Gastroesophageal sphincter (tissue), 4 donors: ENCODE measurements around the gene RAI1. TPM values are rescaled to one million over a fixed set of nuclear protein-coding genes. Genes with fewer than 3 reads are reported as not detected.
A peak's percentile ranks its signal among the peaks of the same experiment; 100 is the strongest.

ENCODE experiments used
- ATAC-seq: fragments of 150-250 bp; one replicate; pipeline ENCODE4 v1.9.1; 2016; ENCODE audit warnings: mild to moderate bottlenecking, moderate library complexity
- H3K27ac ChIP-seq, 4 donors: fragments of 200-600 bp; sonication (generic) in 3 of 4; 1 replicate in 3 of 4; 2 replicates in 1 of 4; pipeline ENCODE4 v1.5.1; 2016 to 2019
- H3K27me3 ChIP-seq: fragments of 200-600 bp; sonication (generic); one replicate; pipeline ENCODE4 v1.5.1; 2019
- H3K36me3 ChIP-seq, 2 donors: fragments of 200-600 bp; sonication (generic); one replicate each; pipeline ENCODE4 v1.5.1; 2019; ENCODE audit warnings: control low read depth in 1 of 2
- H3K4me1 ChIP-seq, 3 donors: fragments of 200-600 bp; sonication (generic); 1 replicate in 2 of 3; 2 replicates in 1 of 3; pipeline ENCODE4 v1.5.1; 2016 to 2019; ENCODE audit warnings: control low read depth in 2 of 3
- H3K4me3 ChIP-seq, 2 donors: fragments of 200-600 bp; sonication (generic); one replicate each; pipeline ENCODE4 v1.5.1; 2019; ENCODE audit warnings: mild to moderate bottlenecking in 1 of 2, moderate library complexity in 1 of 2
- H3K9me3 ChIP-seq, 3 donors: fragments of 200-600 bp; sonication (generic); one replicate each; pipeline ENCODE4 v1.5.1; 2017 to 2019; ENCODE audit warnings: control low read depth in 2 of 3
- EP300 ChIP-seq: sonication (generic); formaldehyde crosslinking; IDR thresholded peaks from one replicate; pipeline ENCODE4 v1.6.1; 2017; ENCODE audit warnings: antibody characterized with exemption, mild to moderate bottlenecking
- POLR2A ChIP-seq, 2 donors: fragments of 450-650 bp; IDR thresholded peaks; one replicate each; pipeline ENCODE4 v1.6.1; 2017; ENCODE audit warnings: antibody characterized with exemption in 2 of 2, mild to moderate bottlenecking in 2 of 2, moderate library complexity in 1 of 2
- POLR2AphosphoS5 ChIP-seq: sonication (generic); formaldehyde crosslinking; IDR thresholded peaks from one replicate; pipeline ENCODE4 v1.6.1; 2017; ENCODE audit warnings: antibody characterized with exemption
- WGBS, 2 donors: methylation state at CpG; one replicate each; pipeline ENCODE4 v1.1.5; 2018; ENCODE audit warnings: low coverage in 1 of 2; 5-methylcytosine and 5-hydroxymethylcytosine counted together
- total RNA-seq, 4 donors: library from RNA; depleted of rRNA; stranded (reverse); fragments of >200 nt; gene quantifications; one replicate each; pipeline ENCODE4 v1.1.0, GENCODE V29; 2016
- TF ChIP-seq, protein P1 (sequence below), 4 experiments: fragments of 200-600 bp in 2 of 4; fragments of 450-650 bp in 2 of 4; sonication (generic) in 1 of 4; IDR thresholded peaks; one replicate each; pipeline ENCODE4 v1.5.1; 2017 to 2019; ENCODE audit warnings: antibody characterized with exemption in 4 of 4, mild to moderate bottlenecking in 2 of 4, moderate library complexity in 2 of 4

The RAI1 gene
- total RNA-seq, 4 donors from 2014 or later: 15.9 to 39.7 (median 28.3) TPM

- Histone ChIP-seq H3K36me3 (no peaks in the 10 kb centered on the region), H3K27me3 (no peaks in the 10 kb centered on the region), H3K4me3 (no peak overlapping the region), H3K9me3 (no peaks in the 10 kb centered on the region), H3K4me1 (peaks cover 0 to 78% (median 38%) of the 10 kb centered on the region in 3 donors), H3K27ac (peak overlapping the region in 3 of 4 donors; percentile 75 to 84 (median 80))
- WGBS, 2 donors: 42 to 63% methylated on average over 2 to 5 of the region's 6 CpGs
- no peak for ATAC-seq
- no peak for TF ChIP-seq POLR2A (IDR thresholded peaks at IDR 0.05)
- TF ChIP-seq POLR2AphosphoS5: no peak
- TF ChIP-seq EP300: no peak
- TF ChIP-seq, protein P1, sequence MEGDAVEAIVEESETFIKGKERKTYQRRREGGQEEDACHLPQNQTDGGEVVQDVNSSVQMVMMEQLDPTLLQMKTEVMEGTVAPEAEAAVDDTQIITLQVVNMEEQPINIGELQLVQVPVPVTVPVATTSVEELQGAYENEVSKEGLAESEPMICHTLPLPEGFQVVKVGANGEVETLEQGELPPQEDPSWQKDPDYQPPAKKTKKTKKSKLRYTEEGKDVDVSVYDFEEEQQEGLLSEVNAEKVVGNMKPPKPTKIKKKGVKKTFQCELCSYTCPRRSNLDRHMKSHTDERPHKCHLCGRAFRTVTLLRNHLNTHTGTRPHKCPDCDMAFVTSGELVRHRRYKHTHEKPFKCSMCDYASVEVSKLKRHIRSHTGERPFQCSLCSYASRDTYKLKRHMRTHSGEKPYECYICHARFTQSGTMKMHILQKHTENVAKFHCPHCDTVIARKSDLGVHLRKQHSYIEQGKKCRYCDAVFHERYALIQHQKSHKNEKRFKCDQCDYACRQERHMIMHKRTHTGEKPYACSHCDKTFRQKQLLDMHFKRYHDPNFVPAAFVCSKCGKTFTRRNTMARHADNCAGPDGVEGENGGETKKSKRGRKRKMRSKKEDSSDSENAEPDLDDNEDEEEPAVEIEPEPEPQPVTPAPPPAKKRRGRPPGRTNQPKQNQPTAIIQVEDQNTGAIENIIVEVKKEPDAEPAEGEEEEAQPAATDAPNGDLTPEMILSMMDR (IDR thresholded peaks at IDR 0.05): no peak
These were observed 45.3 kb downstream of the RAI1 start for GRCh38 chr17:17726458-17727060.

GRCh38 chr17:17727111-17727659, 45.9 kb downstream of the RAI1 start:
- TF ChIP-seq POLR2A (IDR thresholded peaks at IDR 0.05): no peak
- TF ChIP-seq, protein P1 (IDR thresholded peaks at IDR 0.05): no peak
- no peak for TF ChIP-seq POLR2AphosphoS5
- no peak for TF ChIP-seq EP300
- peaks cover 0 to 5% of the 10 kb centered on the region in 2 donors for H3K36me3 ChIP-seq
- peaks cover 0 to 73% (median 32%) of the 10 kb centered on the region in 3 donors for H3K4me1 ChIP-seq
- H3K27ac ChIP-seq: peak overlapping the region in 1 of 4 donors; percentile 2
- H3K27me3 ChIP-seq: no peaks in the 10 kb centered on the region
- ATAC-seq: no peak
- 76 to 81% methylated on average over 3 to 5 of the region's 13 CpGs for WGBS, 2 donors
- H3K9me3 ChIP-seq: no peaks in the 10 kb centered on the region
- no peak overlapping the region for H3K4me3 ChIP-seq

GRCh38 chr17:17728146-17728545, 46.9 kb downstream of the RAI1 start:
- H3K4me1 ChIP-seq: peaks cover 0 to 73% (median 22%) of the 10 kb centered on the region in 3 donors
- WGBS, 2 donors: 66 to 68% methylated on average over 4 to 6 of the region's 10 CpGs

DNA sequence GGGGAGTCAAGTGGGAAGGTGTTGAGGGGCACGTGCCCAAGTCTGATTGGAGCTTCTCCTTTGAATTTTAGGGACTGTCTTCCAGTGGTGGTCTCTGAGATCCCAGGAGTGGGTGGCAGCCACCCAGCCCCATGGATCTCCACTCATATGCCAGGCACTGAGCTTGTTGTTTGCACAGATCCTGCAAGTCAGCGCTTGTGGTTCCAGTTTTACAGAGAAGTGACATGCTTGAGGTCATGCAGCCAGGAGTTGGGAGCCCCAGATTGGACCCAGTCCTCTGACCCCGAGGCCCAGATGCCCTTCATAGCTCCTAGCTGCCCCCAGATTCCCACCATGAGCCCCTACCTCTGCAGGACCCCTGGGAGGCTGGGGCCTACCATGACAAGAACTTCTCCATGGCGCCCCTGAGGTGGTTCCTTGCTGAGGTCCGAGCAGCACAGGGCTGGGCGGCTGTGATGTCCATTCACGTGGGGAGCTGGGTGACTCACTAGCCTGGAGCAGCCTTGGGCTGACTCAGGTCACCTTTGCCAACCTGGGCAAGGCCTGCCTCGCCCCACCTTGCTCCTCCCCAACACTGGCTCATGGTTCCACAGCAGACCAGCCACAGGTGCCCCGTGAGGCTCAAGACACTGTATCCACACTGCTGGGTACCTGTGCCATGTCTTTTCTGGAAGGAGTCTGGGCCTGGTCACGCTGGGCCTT, 47.4 kb downstream of the RAI1 start:
- H3K4me1 ChIP-seq: peaks cover 0 to 71% (median 17%) of the 10 kb centered on the region in 3 donors
- no peak for ATAC-seq
- H3K36me3 ChIP-seq: peaks cover 0 to 11% of the 10 kb centered on the region in 2 donors
- WGBS, 2 donors: 80% methylated on average over 1 of the region's 10 CpGs; no CpG with 5 or more reads in 1 of the 2 donors
- no peak for TF ChIP-seq EP300
- TF ChIP-seq POLR2A (IDR thresholded peaks at IDR 0.05): no peak
- no peak overlapping the region for H3K4me3 ChIP-seq
- no peaks in the 10 kb centered on the region for H3K9me3 ChIP-seq
- H3K27ac ChIP-seq: peak overlapping the region in 3 of 4 donors; percentile 20 to 48 (median 35)
- no peaks in the 10 kb centered on the region for H3K27me3 ChIP-seq

More at GRCh38 chr17:17728146-17728545, 46.9 kb downstream of the RAI1 start:
- H3K27me3 ChIP-seq: no peaks in the 10 kb centered on the region
- H3K27ac ChIP-seq: no peak overlapping the region
- ATAC-seq: no peak
- no peaks in the 10 kb centered on the region for H3K9me3 ChIP-seq
- H3K4me3 ChIP-seq: no peak overlapping the region
- TF ChIP-seq, protein P1 (IDR thresholded peaks at IDR 0.05): no peak
- no peak for TF ChIP-seq POLR2AphosphoS5
- no peak for TF ChIP-seq EP300
- TF ChIP-seq POLR2A (IDR thresholded peaks at IDR 0.05): no peak
- peaks cover 0 to 11% of the 10 kb centered on the region in 2 donors for H3K36me3 ChIP-seq

GRCh38 chr17:17729620-17730249, 48.5 kb downstream of the RAI1 start:
- H3K27ac ChIP-seq: peak overlapping the region in 3 of 4 donors; percentile 5 to 48 (median 20)
- H3K9me3 ChIP-seq: no peaks in the 10 kb centered on the region
- no peak for ATAC-seq
- no peak for TF ChIP-seq EP300
- TF ChIP-seq, protein P1 (IDR thresholded peaks at IDR 0.05): peak in 3 of 4 experiments; percentile 48 to 63 (median 63)
- H3K27me3 ChIP-seq: no peaks in the 10 kb centered on the region
- WGBS, 2 donors: 40 to 83% methylated on average over 1 of the region's 5 CpGs
- peaks cover 0 to 11% of the 10 kb centered on the region in 2 donors for H3K36me3 ChIP-seq
- no peak overlapping the region for H3K4me3 ChIP-seq
- peaks cover 0 to 69% (median 12%) of the 10 kb centered on the region in 3 donors for H3K4me1 ChIP-seq
